ENCODE measurements around the gene UNC80.

DNA sequence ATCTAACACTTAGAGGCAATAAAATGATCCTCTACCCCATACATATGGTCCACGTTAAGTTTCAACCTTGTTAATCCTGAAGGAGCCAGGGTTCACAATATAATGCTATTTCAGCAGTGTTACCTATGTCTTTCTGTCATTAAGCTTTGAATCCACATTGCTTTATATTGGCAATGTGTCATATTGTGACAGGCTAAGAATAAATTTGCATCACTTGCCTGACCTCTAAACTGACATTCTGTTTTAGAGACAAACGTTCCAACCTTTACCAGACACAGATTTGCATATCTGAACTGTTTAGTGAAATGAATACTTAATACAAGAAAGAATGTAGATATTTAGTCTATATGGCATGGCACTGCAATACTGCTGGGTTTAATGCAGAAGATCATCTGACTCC is 98.4 kb downstream of the UNC80 start:
- TF ChIP-seq, protein P1, sequence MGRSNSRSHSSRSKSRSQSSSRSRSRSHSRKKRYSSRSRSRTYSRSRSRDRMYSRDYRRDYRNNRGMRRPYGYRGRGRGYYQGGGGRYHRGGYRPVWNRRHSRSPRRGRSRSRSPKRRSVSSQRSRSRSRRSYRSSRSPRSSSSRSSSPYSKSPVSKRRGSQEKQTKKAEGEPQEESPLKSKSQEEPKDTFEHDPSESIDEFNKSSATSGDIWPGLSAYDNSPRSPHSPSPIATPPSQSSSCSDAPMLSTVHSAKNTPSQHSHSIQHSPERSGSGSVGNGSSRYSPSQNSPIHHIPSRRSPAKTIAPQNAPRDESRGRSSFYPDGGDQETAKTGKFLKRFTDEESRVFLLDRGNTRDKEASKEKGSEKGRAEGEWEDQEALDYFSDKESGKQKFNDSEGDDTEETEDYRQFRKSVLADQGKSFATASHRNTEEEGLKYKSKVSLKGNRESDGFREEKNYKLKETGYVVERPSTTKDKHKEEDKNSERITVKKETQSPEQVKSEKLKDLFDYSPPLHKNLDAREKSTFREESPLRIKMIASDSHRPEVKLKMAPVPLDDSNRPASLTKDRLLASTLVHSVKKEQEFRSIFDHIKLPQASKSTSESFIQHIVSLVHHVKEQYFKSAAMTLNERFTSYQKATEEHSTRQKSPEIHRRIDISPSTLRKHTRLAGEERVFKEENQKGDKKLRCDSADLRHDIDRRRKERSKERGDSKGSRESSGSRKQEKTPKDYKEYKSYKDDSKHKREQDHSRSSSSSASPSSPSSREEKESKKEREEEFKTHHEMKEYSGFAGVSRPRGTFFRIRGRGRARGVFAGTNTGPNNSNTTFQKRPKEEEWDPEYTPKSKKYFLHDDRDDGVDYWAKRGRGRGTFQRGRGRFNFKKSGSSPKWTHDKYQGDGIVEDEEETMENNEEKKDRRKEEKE (IDR thresholded peaks at IDR 0.05), result no peak
- TF ChIP-seq, protein P2, sequence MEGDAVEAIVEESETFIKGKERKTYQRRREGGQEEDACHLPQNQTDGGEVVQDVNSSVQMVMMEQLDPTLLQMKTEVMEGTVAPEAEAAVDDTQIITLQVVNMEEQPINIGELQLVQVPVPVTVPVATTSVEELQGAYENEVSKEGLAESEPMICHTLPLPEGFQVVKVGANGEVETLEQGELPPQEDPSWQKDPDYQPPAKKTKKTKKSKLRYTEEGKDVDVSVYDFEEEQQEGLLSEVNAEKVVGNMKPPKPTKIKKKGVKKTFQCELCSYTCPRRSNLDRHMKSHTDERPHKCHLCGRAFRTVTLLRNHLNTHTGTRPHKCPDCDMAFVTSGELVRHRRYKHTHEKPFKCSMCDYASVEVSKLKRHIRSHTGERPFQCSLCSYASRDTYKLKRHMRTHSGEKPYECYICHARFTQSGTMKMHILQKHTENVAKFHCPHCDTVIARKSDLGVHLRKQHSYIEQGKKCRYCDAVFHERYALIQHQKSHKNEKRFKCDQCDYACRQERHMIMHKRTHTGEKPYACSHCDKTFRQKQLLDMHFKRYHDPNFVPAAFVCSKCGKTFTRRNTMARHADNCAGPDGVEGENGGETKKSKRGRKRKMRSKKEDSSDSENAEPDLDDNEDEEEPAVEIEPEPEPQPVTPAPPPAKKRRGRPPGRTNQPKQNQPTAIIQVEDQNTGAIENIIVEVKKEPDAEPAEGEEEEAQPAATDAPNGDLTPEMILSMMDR (CRISPR knock-in tag; IDR thresholded peaks at IDR 0.05), result no peak
- TF ChIP-seq TAF1 (CRISPR knock-in tag; IDR thresholded peaks at IDR 0.05) (no peak), ESRRA (CRISPR knock-in tag; IDR thresholded peaks at IDR 0.05; ENCODE audit: low read depth) (no peak), NCOA2 (CRISPR knock-in tag; IDR thresholded peaks at IDR 0.05) (no peak), SUZ12 (IDR thresholded peaks at IDR 0.05; ENCODE audit: low read depth, low read length) (no peak), RFX5 (IDR thresholded peaks at IDR 0.05; ENCODE audit: low read depth, low read length) (no peak), POLR2A (IDR thresholded peaks at IDR 0.05; ENCODE audit: insufficient read depth in 1 of 2, low read depth in 2 of 2, low read length in 2 of 2) (no peak), KDM1A (CRISPR knock-in tag; IDR thresholded peaks at IDR 0.05) (no peak)
- TF ChIP-seq, protein P3, sequence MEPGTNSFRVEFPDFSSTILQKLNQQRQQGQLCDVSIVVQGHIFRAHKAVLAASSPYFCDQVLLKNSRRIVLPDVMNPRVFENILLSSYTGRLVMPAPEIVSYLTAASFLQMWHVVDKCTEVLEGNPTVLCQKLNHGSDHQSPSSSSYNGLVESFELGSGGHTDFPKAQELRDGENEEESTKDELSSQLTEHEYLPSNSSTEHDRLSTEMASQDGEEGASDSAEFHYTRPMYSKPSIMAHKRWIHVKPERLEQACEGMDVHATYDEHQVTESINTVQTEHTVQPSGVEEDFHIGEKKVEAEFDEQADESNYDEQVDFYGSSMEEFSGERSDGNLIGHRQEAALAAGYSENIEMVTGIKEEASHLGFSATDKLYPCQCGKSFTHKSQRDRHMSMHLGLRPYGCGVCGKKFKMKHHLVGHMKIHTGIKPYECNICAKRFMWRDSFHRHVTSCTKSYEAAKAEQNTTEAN (CRISPR knock-in tag; conservative IDR thresholded peaks at IDR 0.05), result no peak
- TF ChIP-seq, protein P4, sequence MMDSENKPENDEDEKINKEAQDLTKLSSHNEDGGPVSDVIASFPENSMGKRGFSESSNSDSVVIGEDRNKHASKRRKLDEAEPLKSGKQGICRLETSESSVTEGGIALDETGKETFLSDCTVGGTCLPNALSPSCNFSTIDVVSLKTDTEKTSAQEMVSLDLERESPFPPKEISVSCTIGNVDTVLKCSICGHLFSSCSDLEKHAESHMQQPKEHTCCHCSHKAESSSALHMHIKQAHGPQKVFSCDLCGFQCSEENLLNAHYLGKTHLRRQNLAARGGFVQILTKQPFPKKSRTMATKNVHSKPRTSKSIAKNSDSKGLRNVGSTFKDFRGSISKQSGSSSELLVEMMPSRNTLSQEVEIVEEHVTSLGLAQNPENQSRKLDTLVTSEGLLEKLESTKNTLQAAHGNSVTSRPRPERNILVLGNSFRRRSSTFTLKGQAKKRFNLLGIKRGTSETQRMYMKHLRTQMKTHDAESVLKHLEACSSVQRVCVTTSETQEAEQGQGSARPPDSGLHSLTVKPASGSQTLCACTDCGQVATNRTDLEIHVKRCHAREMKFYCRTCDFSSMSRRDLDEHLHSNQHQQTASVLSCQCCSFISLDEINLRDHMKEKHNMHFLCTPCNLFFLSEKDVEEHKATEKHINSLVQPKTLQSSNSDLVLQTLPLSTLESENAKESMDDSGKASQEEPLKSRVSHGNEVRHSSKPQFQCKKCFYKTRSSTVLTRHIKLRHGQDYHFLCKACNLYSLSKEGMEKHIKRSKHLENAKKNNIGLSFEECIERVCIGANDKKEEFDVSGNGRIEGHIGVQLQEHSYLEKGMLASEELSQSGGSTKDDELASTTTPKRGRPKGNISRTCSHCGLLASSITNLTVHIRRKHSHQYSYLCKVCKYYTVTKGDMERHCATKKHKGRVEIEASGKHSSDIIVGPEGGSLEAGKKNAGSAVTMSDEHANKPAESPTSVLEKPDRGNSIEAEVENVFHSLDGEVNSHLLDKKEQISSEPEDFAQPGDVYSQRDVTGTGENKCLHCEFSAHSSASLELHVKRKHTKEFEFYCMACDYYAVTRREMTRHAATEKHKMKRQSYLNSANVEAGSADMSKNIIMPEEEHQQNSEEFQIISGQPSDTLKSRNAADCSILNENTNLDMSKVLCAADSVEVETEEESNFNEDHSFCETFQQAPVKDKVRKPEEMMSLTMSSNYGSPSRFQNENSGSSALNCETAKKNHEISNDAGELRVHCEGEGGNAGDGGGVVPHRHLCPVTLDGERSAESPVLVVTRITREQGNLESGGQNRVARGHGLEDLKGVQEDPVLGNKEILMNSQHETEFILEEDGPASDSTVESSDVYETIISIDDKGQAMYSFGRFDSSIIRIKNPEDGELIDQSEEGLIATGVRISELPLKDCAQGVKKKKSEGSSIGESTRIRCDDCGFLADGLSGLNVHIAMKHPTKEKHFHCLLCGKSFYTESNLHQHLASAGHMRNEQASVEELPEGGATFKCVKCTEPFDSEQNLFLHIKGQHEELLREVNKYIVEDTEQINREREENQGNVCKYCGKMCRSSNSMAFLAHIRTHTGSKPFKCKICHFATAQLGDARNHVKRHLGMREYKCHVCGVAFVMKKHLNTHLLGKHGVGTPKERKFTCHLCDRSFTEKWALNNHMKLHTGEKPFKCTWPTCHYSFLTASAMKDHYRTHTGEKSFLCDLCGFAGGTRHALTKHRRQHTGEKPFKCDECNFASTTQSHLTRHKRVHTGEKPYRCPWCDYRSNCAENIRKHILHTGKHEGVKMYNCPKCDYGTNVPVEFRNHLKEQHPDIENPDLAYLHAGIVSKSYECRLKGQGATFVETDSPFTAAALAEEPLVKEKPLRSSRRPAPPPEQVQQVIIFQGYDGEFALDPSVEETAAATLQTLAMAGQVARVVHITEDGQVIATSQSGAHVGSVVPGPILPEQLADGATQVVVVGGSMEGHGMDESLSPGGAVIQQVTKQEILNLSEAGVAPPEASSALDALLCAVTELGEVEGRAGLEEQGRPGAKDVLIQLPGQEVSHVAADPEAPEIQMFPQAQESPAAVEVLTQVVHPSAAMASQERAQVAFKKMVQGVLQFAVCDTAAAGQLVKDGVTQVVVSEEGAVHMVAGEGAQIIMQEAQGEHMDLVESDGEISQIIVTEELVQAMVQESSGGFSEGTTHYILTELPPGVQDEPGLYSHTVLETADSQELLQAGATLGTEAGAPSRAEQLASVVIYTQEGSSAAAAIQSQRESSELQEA (CRISPR knock-in tag; IDR thresholded peaks at IDR 0.05; ENCODE audit: not compliant biosample characterization), result no peak
- TF ChIP-seq, protein P5, sequence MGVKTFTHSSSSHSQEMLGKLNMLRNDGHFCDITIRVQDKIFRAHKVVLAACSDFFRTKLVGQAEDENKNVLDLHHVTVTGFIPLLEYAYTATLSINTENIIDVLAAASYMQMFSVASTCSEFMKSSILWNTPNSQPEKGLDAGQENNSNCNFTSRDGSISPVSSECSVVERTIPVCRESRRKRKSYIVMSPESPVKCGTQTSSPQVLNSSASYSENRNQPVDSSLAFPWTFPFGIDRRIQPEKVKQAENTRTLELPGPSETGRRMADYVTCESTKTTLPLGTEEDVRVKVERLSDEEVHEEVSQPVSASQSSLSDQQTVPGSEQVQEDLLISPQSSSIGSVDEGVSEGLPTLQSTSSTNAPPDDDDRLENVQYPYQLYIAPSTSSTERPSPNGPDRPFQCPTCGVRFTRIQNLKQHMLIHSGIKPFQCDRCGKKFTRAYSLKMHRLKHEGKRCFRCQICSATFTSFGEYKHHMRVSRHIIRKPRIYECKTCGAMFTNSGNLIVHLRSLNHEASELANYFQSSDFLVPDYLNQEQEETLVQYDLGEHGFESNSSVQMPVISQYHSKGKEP (CRISPR knock-in tag; IDR thresholded peaks at IDR 0.05), result no peak
- TF ChIP-seq, protein P6, sequence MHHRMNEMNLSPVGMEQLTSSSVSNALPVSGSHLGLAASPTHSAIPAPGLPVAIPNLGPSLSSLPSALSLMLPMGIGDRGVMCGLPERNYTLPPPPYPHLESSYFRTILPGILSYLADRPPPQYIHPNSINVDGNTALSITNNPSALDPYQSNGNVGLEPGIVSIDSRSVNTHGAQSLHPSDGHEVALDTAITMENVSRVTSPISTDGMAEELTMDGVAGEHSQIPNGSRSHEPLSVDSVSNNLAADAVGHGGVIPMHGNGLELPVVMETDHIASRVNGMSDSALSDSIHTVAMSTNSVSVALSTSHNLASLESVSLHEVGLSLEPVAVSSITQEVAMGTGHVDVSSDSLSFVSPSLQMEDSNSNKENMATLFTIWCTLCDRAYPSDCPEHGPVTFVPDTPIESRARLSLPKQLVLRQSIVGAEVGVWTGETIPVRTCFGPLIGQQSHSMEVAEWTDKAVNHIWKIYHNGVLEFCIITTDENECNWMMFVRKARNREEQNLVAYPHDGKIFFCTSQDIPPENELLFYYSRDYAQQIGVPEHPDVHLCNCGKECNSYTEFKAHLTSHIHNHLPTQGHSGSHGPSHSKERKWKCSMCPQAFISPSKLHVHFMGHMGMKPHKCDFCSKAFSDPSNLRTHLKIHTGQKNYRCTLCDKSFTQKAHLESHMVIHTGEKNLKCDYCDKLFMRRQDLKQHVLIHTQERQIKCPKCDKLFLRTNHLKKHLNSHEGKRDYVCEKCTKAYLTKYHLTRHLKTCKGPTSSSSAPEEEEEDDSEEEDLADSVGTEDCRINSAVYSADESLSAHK (CRISPR knock-in tag; IDR thresholded peaks at IDR 0.05; ENCODE audit: borderline replicate concordance), result no peak
- TF ChIP-seq, protein P7, sequence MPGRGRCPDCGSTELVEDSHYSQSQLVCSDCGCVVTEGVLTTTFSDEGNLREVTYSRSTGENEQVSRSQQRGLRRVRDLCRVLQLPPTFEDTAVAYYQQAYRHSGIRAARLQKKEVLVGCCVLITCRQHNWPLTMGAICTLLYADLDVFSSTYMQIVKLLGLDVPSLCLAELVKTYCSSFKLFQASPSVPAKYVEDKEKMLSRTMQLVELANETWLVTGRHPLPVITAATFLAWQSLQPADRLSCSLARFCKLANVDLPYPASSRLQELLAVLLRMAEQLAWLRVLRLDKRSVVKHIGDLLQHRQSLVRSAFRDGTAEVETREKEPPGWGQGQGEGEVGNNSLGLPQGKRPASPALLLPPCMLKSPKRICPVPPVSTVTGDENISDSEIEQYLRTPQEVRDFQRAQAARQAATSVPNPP (CRISPR knock-in tag; IDR thresholded peaks at IDR 0.05), result no peak
